Measurements from ENCODE around the gene PLD1.

DNA sequence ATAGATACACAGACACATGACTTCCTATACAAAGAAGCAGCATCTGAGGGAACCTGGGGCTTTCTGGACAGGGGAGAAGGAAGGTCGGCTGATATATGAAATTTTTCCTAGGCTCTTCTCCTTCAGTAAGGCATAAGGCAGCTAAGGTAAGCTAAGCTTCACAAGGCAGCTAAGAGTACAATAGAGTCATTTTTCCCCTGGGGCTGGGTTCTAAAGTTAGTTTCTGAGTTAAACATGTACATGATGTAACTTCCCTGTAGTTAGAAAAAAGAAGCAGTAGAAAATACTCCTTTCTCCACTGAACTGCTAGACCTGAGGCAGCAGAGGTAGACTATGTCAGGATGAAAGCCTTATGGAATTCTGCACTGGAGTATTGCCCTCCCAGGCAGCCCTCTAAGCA, 109.6 kb downstream of the PLD1 start:
- TF ChIP-seq, protein P1, sequence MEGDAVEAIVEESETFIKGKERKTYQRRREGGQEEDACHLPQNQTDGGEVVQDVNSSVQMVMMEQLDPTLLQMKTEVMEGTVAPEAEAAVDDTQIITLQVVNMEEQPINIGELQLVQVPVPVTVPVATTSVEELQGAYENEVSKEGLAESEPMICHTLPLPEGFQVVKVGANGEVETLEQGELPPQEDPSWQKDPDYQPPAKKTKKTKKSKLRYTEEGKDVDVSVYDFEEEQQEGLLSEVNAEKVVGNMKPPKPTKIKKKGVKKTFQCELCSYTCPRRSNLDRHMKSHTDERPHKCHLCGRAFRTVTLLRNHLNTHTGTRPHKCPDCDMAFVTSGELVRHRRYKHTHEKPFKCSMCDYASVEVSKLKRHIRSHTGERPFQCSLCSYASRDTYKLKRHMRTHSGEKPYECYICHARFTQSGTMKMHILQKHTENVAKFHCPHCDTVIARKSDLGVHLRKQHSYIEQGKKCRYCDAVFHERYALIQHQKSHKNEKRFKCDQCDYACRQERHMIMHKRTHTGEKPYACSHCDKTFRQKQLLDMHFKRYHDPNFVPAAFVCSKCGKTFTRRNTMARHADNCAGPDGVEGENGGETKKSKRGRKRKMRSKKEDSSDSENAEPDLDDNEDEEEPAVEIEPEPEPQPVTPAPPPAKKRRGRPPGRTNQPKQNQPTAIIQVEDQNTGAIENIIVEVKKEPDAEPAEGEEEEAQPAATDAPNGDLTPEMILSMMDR (IDR thresholded peaks at IDR 0.05 in 8 of 11, conservative IDR thresholded peaks at IDR 0.05 in 3 of 11), result no peak
- TF ChIP-seq POLR2A (IDR thresholded peaks at IDR 0.05), result no peak
